Measurements from ENCODE around the gene C2CD4C.
"Not testable (repeated sequence)": the region's sequence is repeated elsewhere in the genome, so short reads cannot be mapped to it uniquely, and the experiment has no call there.

Gene C2CD4C

DNA sequence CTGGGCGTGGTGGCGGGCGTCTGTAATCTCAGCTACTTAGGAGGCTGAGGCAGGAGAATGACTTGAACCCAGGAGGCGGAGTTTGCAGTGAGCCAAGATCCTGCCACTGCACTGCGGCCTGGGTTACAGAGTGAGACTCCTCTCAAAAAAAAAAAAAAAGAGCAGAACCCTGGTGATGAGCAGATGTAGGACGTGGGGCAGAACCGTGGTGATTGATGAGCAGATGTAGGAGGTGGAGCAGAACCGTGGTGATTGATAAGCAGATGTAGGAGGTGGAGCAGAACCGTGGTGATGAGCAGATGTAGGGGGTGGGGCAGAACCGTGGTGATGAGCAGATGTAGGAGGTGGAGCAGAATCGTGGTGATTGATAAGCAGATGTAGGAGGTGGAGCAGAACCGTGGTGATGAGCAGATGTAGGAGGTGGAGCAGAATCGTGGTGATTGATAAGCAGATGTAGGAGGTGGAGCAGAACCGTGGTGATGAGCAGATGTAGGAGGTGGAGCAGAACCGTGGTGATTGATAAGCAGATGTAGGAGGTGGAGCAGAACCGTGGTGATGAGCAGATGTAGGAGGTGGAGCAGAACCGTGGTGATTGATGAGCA, 28.2 kb downstream of the C2CD4C start:
- H3K36me3 Mint-ChIP-seq (ENCODE audit: low read depth); H3K9me3 Mint-ChIP-seq; H3K4me1 Mint-ChIP-seq (ENCODE audit: low read depth); H3K27ac Mint-ChIP-seq; intact Hi-C loops (cut with micrococcal nuclease); H3K4me3 Mint-ChIP-seq: not testable (repeated sequence)
- peaks cover 38% of the 10 kb centered on the region for H3K27me3 Mint-ChIP-seq

DNA sequence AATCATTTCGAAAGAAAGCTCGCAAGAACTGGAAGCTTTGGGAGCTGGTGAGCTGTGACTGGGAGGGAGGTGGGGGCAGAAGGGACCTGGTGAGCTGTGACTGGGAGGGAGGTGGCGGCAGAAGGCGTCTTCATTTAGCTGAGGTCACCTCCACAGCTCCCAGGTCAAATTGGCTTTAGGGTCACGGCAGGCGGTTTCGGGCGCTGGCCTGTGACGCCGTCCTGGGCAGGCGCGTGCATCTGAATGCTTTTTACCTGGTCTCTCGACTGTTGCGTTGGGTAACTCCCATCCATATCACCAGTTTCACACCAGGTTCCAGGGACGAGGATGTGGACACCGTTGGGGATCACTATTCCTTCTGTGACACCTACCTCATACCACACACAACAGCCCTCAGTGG, 29.2 kb downstream of the C2CD4C start:
- H3K4me1 Mint-ChIP-seq (ENCODE audit: low read depth), result no peaks in the 10 kb centered on the region
- H3K4me3 Mint-ChIP-seq, result no peak overlapping the region
- no peaks in the 10 kb centered on the region for H3K9me3 Mint-ChIP-seq
- intact Hi-C loops (cut with micrococcal nuclease), result no loop called here
- no peak overlapping the region for H3K27ac Mint-ChIP-seq
- peaks cover 36% of the 10 kb centered on the region for H3K27me3 Mint-ChIP-seq
- no peaks in the 10 kb centered on the region for H3K36me3 Mint-ChIP-seq (ENCODE audit: low read depth)

DNA sequence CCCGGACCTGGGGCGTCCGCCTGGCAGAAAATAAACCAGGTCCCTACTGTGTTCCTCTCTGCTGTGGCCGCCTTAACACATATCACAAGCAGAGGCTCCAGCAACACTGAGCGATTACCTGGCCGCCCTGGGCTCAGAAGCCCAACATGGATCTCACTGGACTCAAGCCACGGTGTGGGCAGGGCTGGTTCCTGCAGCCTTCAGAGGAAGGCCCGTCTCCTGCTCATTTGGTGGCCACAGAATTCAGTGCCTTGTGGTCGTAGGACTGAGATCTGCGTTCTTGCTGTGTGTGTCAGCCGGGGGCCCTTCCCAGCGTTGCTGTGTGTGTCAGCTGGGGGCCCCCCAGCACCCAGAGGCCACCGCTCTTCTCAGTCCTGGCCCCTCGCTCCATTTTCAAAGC, 30.2 kb downstream of the C2CD4C start:
- intact Hi-C loops (cut with micrococcal nuclease), result no loop called here
- Mint-ChIP-seq H3K4me3 (no peak overlapping the region), H3K4me1 (ENCODE audit: low read depth) (no peaks in the 10 kb centered on the region), H3K9me3 (no peaks in the 10 kb centered on the region), H3K36me3 (ENCODE audit: low read depth) (no peaks in the 10 kb centered on the region), H3K27ac (no peak overlapping the region), H3K27me3 (peaks cover 28% of the 10 kb centered on the region)

DNA sequence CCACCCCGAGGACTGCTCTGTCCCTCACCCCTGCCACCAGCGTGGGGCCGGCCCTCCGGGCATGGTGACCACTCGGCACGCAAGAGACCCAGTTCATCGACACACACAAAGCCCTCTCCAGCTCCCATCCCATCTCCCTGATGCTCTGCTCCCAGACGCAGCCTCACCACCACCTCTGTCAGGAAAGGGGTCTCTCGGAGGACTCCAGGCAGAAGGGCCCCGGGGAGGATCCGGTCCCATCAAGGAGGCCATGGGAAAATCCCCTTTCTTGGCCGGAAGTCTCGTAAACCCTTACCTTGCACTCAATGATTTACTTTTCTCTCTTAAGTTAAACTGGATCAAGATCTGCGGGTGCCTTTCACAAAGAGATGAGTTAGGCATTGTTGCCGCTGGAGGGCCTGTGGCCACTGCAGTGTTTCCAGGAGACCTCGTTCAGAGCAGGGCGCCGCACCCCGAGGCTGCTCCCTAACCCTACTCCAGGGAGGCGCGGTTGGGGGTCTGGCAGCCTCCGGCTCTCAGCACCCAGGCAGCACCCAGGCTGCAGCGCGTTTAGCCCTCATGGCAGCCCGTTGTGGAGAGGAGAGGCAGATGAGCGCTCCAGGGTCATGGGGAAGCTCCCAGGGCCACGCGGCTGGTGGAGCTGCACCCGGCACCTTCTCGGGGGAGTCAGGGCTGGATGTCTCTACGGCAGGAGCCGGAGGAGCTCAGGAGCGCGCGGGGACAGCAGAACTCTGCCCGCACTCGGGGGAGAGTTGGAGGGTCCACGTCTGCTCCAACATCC, 31.0 kb downstream of the C2CD4C start:
- no peak overlapping the region for H3K27ac Mint-ChIP-seq
- intact Hi-C loops (cut with micrococcal nuclease), result no loop called here
- no peaks in the 10 kb centered on the region for H3K9me3 Mint-ChIP-seq
- H3K4me3 Mint-ChIP-seq, result no peak overlapping the region
- H3K27me3 Mint-ChIP-seq, result peaks cover 20% of the 10 kb centered on the region
- H3K36me3 Mint-ChIP-seq (ENCODE audit: low read depth), result no peaks in the 10 kb centered on the region
- no peaks in the 10 kb centered on the region for H3K4me1 Mint-ChIP-seq (ENCODE audit: low read depth)

DNA sequence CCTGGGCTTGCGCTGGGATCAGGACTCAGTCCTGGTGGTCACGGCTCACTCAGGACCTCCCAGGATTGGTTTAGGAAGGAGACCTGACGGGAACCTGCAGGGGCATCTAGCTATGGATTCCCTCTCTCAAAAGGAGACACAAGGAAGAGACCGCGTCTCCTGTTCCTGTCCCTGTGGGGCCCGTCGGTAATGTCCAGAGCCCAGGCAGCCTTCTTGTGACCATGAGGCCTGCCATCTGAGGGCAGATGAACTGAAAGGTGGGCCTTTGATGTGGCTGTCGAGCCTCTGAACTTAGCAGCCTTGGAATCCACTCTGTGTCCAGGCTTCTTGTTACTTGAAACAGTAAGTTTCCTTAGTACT, 32.9 kb downstream of the C2CD4C start:
- H3K4me1 Mint-ChIP-seq (ENCODE audit: low read depth), result no peaks in the 10 kb centered on the region
- H3K27me3 Mint-ChIP-seq, result peaks cover 19% of the 10 kb centered on the region
- no peaks in the 10 kb centered on the region for H3K36me3 Mint-ChIP-seq (ENCODE audit: low read depth)
- H3K4me3 Mint-ChIP-seq, result no peak overlapping the region
- H3K9me3 Mint-ChIP-seq, result no peaks in the 10 kb centered on the region
- intact Hi-C loops (cut with micrococcal nuclease), result no loop called here
- H3K27ac Mint-ChIP-seq, result no peak overlapping the region

DNA sequence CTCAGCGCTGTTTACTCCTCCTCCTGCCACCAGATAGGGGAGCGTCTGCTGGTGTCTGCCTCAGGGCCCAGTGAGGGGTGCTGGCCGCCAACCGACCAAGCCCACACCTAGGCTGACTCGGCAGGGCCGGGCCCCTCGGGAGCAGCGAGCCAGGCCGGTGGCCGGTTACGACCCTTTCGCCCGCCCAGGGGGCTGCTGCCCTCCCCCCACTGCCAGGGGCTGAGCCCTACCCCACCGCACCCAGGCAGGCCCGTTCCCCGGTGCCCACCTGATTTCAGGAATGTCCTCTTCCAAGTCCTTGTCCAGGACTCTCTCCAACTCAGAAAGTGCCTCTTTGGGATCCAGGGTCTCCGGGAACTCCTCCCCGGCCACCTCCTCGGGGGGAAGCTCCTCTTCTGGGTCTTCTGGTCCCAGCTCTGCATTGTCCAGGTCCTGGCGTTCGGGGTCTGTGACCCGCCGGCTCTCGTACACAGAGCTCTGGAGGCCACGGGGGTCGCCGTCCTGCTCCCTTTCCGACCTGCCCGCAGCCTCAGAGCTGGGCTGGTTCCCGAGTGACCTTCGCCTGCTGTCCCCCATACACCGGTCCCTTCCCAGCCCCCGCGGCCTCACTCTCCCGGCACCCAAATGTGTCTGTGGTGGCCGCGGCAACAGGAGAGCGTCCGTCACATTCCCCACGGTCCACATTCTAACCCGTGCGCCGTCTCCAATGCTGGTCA, 33.4 kb downstream of the C2CD4C start:
- H3K27ac Mint-ChIP-seq, result no peak overlapping the region
- H3K9me3 Mint-ChIP-seq, result no peaks in the 10 kb centered on the region
- peaks cover 20% of the 10 kb centered on the region for H3K27me3 Mint-ChIP-seq
- no peaks in the 10 kb centered on the region for H3K4me1 Mint-ChIP-seq (ENCODE audit: low read depth)
- H3K36me3 Mint-ChIP-seq (ENCODE audit: low read depth), result no peaks in the 10 kb centered on the region
- intact Hi-C loops (cut with micrococcal nuclease), result no loop called here
- no peak overlapping the region for H3K4me3 Mint-ChIP-seq

DNA sequence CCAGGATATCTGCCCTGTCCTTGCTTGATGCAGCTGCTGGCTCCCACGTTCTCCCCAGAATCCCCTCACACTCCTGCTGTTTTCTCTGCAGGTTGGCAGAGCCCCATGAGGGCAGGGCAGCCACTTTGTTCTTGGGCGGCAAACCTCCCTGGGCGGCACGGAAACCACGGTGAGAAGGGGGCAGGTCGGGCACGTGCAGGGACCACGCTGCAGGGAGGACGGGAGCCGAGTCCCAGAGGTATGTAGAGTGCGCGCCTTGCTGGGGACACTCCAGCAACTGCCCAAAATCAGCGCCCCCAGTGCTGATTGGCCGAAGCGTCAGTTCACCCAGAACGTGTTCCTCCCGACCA, 34.1 kb downstream of the C2CD4C start:
- H3K4me3 Mint-ChIP-seq, result no peak overlapping the region
- H3K9me3 Mint-ChIP-seq, result no peaks in the 10 kb centered on the region
- H3K4me1 Mint-ChIP-seq (ENCODE audit: low read depth), result no peaks in the 10 kb centered on the region
- intact Hi-C loops (cut with micrococcal nuclease), result no loop called here
- H3K27me3 Mint-ChIP-seq, result peaks cover 18% of the 10 kb centered on the region
- no peak overlapping the region for H3K27ac Mint-ChIP-seq
- H3K36me3 Mint-ChIP-seq (ENCODE audit: low read depth), result no peaks in the 10 kb centered on the region

DNA sequence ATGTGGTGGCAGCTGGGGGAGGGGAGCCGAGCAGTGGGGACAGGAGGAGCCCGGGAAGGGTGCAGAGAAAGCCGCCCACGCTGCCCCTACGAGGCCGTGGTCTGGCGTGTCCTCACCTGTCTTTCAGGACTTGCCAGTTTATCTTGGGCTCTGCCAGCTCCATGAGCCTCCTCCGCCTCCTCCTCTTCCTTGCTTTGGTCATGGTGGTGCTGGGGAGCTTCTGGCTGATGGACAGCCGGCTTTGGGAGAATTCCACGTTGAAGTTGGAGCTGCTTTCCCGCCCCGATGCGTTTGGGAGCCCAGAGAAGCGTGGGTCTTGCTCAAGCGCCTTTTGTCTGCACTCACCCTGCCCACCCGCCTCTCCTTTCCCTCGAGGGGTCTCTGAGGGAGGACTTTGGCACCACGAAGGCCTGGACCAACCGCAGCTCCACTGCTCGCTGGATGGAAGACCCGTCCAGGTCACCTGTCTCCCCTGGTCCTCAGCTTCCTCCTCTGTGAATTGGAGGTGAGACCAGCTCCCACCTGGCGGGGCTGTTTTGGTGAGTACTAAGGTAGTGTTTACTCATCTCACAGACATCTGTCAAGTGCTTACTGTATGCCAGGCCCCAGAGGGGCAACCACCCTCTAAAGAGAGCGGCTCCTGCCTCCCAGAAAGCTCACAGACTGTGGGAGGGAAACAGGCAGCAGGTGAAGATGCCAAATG, 34.6 kb downstream of the C2CD4C start:
- Mint-ChIP-seq H3K9me3 (no peaks in the 10 kb centered on the region), H3K4me1 (ENCODE audit: low read depth) (no peaks in the 10 kb centered on the region), H3K27ac (no peak overlapping the region), H3K36me3 (ENCODE audit: low read depth) (no peaks in the 10 kb centered on the region), H3K27me3 (peaks cover 19% of the 10 kb centered on the region), H3K4me3 (no peak overlapping the region)
- intact Hi-C loops (cut with micrococcal nuclease), result no loop called here

DNA sequence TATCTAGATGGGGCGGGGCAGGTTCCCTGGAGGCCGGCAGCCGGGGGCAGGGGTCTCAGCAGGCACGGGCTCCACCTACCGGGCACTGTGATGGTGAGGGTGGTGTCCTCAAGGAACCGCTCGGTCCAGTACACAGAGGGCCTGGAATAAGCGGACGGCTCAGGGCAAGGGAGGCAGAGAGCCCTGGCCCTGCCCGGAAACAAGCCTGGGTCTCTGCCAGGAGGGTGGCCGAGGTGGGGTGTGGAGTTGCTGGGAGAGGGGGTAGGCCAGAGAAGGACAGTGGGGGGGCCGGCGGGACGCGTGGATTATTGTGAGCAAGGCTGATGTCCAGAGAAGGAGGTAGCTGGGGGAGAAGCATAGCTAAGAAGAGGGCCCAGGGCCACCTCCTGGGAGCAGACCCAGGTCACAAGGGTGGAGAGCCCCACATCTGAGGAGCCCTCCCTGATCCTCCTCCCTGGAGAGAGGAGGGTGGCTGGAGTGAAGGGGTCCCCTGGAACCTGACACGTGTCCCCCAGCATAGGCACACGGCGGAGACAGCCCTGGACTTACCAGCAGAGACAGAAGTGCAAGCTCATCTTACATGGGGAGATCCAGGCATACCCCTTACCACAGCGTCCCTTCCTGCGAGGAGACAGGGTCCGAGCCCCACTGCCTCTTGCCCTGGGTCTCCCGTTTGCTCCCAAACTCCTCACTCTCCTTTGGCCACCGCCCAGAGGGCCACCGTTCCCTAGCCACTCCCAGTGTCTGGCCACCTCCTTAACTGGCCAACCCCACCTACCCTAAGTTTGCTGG, 35.4 kb downstream of the C2CD4C start:
- peaks cover 22% of the 10 kb centered on the region for H3K27me3 Mint-ChIP-seq
- no peaks in the 10 kb centered on the region for H3K9me3 Mint-ChIP-seq

DNA sequence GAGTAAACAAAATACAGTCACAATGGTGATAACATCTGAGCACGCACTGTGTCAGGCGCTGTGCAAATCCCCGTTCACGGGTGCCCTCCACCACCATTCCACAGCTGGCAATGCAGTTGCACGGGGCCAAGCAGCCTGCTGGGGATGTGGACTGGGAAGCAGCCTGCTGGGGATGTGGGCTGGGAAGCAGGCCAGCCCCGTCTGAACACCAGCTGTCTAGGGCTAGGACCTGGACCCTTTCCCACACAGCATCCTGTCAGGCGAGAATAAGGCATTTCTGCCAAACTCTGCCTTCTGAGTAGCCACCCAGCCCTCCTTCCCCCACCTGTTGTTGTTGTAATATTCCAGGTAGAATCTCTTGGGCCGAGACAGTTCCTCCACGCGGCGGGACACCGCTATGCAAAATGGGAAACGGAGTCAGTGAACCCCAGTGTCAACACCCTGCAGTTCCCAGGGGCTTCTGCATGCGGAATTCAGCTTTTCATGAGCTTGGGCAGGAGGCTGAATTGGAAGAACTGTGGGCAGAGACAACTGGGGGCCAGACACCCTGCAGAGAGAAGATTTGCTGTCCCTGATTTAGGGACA, 36.5 kb downstream of the C2CD4C start:
- Mint-ChIP-seq H3K9me3 (no peaks in the 10 kb centered on the region), H3K36me3 (ENCODE audit: low read depth) (no peaks in the 10 kb centered on the region), H3K27ac (no peak overlapping the region), H3K4me1 (ENCODE audit: low read depth) (no peaks in the 10 kb centered on the region), H3K4me3 (no peak overlapping the region), H3K27me3 (peaks cover 27% of the 10 kb centered on the region)
- intact Hi-C loops (cut with micrococcal nuclease), result no loop called here

More for the DNA sequence above, 35.4 kb downstream of the C2CD4C start:
- no peak overlapping the region for H3K27ac Mint-ChIP-seq
- intact Hi-C loops (cut with micrococcal nuclease), result no loop called here
- no peaks in the 10 kb centered on the region for H3K4me1 Mint-ChIP-seq (ENCODE audit: low read depth)
- no peaks in the 10 kb centered on the region for H3K36me3 Mint-ChIP-seq (ENCODE audit: low read depth)
- no peak overlapping the region for H3K4me3 Mint-ChIP-seq

DNA sequence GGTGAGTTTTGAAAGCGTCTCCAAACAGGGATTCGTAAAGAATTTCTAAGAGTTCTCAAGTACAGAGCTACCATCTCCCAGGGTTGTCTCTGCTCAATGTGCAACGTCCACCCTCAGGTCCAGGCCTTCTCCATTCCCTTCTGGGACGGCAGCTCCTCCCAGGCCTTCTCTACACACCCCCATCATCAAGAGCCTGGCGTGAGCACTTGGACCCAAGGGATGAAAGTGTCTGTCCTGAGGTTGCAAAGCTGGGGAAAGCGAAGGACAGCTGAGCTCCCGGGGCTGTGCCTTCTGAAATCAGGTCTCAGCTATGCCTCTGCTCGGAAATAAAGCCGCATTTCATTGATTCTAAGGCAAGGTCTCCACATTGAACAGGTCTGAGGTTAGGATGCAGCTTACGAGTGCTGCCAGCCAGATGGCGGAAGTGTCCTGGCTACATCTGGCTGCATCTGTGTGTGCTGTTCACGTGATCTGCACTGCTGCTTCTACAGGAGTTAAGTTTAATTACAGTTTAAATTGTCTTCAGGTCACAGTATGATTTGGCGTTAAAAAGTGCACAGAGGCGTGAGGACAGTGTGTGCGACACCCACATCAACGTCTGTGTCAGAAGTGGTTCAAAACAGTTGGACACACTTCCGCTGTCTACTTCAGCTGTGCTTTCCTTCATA, 37.3 kb downstream of the C2CD4C start:
- no peaks in the 10 kb centered on the region for H3K4me1 Mint-ChIP-seq (ENCODE audit: low read depth)
- no peaks in the 10 kb centered on the region for H3K9me3 Mint-ChIP-seq
- H3K36me3 Mint-ChIP-seq (ENCODE audit: low read depth), result no peaks in the 10 kb centered on the region
- H3K27me3 Mint-ChIP-seq, result peaks cover 32% of the 10 kb centered on the region
- intact Hi-C loops (cut with micrococcal nuclease), result no loop called here
- no peak overlapping the region for H3K27ac Mint-ChIP-seq
- H3K4me3 Mint-ChIP-seq, result no peak overlapping the region

DNA sequence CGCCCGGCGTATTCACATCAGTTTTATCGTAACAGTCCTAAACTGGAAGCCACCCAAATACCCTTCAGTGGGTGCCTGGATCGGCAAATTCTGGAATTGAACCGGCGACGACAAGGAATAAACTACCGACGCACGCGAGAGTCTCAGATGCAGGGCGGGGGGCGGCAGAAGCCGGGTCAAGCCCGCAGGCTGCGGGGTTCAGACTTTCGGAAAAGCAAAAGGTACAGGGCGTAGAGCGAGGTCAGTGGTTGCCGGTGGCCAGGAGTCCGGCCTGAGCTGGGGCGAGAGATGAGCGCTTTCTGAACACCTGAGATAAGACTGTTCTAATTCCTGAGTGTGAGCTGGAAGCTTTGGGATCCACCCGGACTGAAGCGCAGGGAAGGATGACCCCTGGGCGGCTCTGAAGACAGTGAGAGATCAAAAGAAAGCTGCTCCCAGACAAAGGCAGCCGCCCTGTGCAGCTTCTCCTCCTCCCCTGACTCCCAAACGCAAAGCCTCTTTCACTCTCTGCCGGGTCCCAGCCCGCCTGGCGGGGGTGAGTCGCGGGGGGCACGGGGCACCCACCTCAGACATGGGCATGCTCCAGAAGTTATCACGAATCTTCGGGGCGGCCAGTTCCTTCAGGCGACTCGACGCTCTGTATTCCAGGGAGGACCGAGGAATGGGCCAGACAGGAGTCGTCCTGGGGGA, 38.2 kb downstream of the C2CD4C start:
- no peaks in the 10 kb centered on the region for H3K9me3 Mint-ChIP-seq
- no peak overlapping the region for H3K27ac Mint-ChIP-seq
- no peak overlapping the region for H3K4me3 Mint-ChIP-seq
- peaks cover 29% of the 10 kb centered on the region for H3K27me3 Mint-ChIP-seq
- H3K36me3 Mint-ChIP-seq (ENCODE audit: low read depth), result no peaks in the 10 kb centered on the region
- intact Hi-C loops (cut with micrococcal nuclease), result no loop called here
- H3K4me1 Mint-ChIP-seq (ENCODE audit: low read depth), result no peaks in the 10 kb centered on the region

Data from dendritic cell treated with granulocyte-macrophage colony-stimulating factor and Interleukin-4, amounts not matched to agents 40 ng/mL and 50 ng/mL, for 4 days (primary cell).